Measurements from ENCODE around the gene KLF15. TPM values are rescaled to one million over a fixed set of nuclear protein-coding genes. Genes with fewer than 3 reads are reported as not detected.

Gene KLF15
- total RNA-seq, 1 experiment from 2014 or later: not detected

GRCh38 chr3:126329927-126330725, 27.1 kb downstream of the KLF15 start:
- no peaks in the 10 kb centered on the region for H3K9me2 ChIP-seq (replicated peaks; ENCODE audit: low read length)
- H3K9ac ChIP-seq (ENCODE audit: low read length): no peak overlapping the region
- H3K4me2 ChIP-seq (ENCODE audit: low read length): no peak overlapping the region
- H3K79me2 ChIP-seq (ENCODE audit: low read length): no peaks in the 10 kb centered on the region
- ATAC-seq: no peak
- no peak overlapping the region for H3K4me3 ChIP-seq (ENCODE audit: low read length)
- H2AFZ ChIP-seq (ENCODE audit: low read length): no peak overlapping the region
- no peak overlapping the region for H3K27ac ChIP-seq (ENCODE audit: low read length)
- no peaks in the 10 kb centered on the region for H3K36me3 ChIP-seq (ENCODE audit: low read depth, low read length)
- intact Hi-C loops (cut with micrococcal nuclease): no loop called here
- no TSS peak for BruUV-seq (replicated peaks)
- peaks cover 7% of the 10 kb centered on the region; the same call in 1 of the 2 replicates for H3K27me3 ChIP-seq (ENCODE audit: low read length)
- no peak for DNase-seq
- H3K4me1 ChIP-seq (ENCODE audit: insufficient read depth, low read length): no peaks in the 10 kb centered on the region
- H3K9me3 ChIP-seq (ENCODE audit: low read length): 0 out of 2 replicates have a peak, but pooled peaks cover 5% of the 10 kb centered on the region
- H4K20me1 ChIP-seq (ENCODE audit: low read length): no peaks in the 10 kb centered on the region
- TF ChIP-seq EZH2 (IDR thresholded peaks at IDR 0.05; ENCODE audit: low read length, unreplicated experiment): no peak
- POLR2A ChIA-PET (ENCODE audit: unreplicated experiment): no interaction called here
- CTCF ChIA-PET: no interaction called here
- H3F3A ChIP-seq (ENCODE audit: low read length, unreplicated experiment): no peaks in the 10 kb centered on the region

DNA sequence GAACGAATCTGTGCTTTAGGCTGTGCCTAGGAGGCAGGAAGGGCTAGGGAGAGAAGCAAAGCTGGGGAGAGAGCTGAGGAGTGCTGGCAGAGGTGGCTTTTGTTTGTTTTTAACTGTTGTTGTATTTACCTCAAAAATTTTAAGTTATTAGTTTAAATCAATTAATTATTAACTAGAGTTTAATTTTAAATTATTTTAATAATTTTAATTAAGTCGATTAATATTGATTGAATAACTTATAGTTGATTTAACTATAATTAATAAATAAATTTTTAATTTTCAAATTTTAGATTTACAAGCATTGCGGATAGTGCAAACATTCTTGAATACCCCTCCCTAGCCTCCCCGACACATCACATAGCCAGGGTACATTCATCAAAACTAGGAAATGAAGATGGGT, 30.6 kb downstream of the KLF15 start:
- CTCF ChIA-PET: no interaction called here
- no peak for DNase-seq
- H3K4me2 ChIP-seq (ENCODE audit: low read length): no peak overlapping the region
- H3K36me3 ChIP-seq (ENCODE audit: low read depth, low read length): no peaks in the 10 kb centered on the region
- POLR2A ChIA-PET (ENCODE audit: unreplicated experiment): interaction anchor here (0.6 kb wide), 1 partner anchor 91 kb away, joined by 3 read pairs; no protein-coding TSS in a partner anchor
- H3K27me3 ChIP-seq (ENCODE audit: low read length): peaks cover 7% of the 10 kb centered on the region; the same call in 1 of the 2 replicates
- no peaks in the 10 kb centered on the region for H3K79me2 ChIP-seq (ENCODE audit: low read length)
- no peaks in the 10 kb centered on the region for H3F3A ChIP-seq (ENCODE audit: low read length, unreplicated experiment)
- H3K4me1 ChIP-seq (ENCODE audit: insufficient read depth, low read length): no peaks in the 10 kb centered on the region
- intact Hi-C loops (cut with micrococcal nuclease): no loop called here
- H4K20me1 ChIP-seq (ENCODE audit: low read length): no peaks in the 10 kb centered on the region
- no peak overlapping the region for H3K27ac ChIP-seq (ENCODE audit: low read length)
- no peak for ATAC-seq
- BruUV-seq (replicated peaks): no TSS peak
- no peak overlapping the region for H2AFZ ChIP-seq (ENCODE audit: low read length)
- H3K9me2 ChIP-seq (replicated peaks; ENCODE audit: low read length): no peaks in the 10 kb centered on the region
- no peak overlapping the region for H3K9ac ChIP-seq (ENCODE audit: low read length)
- TF ChIP-seq CTCF (conservative IDR thresholded peaks at IDR 0.05; ENCODE audit: low read depth, low read length): no peak
- TF ChIP-seq EZH2 (IDR thresholded peaks at IDR 0.05; ENCODE audit: low read length, unreplicated experiment): no peak
- TF ChIP-seq EZH2phosphoT487 (IDR thresholded peaks at IDR 0.05; ENCODE audit: borderline replicate concordance, low read length): no peak
- no peak overlapping the region for H3K4me3 ChIP-seq (ENCODE audit: low read length)
- H3K9me3 ChIP-seq (ENCODE audit: low read length): 0 out of 2 replicates have a peak, but pooled peaks cover 5% of the 10 kb centered on the region

GRCh38 chr3:126322181-126322967, 34.8 kb downstream of the KLF15 start:
- H3F3A ChIP-seq (ENCODE audit: low read length, unreplicated experiment): no peaks in the 10 kb centered on the region
- peaks cover 21% of the 10 kb centered on the region for H3K27me3 ChIP-seq (ENCODE audit: low read length)
- no peaks in the 10 kb centered on the region for H3K4me1 ChIP-seq (ENCODE audit: insufficient read depth, low read length)
- no peaks in the 10 kb centered on the region for H3K9me2 ChIP-seq (replicated peaks; ENCODE audit: low read length)
- H3K4me2 ChIP-seq (ENCODE audit: low read length): no peak overlapping the region
- intact Hi-C loops (cut with micrococcal nuclease): no loop called here
- POLR2A ChIA-PET (ENCODE audit: unreplicated experiment): no interaction called here
- H3K4me3 ChIP-seq (ENCODE audit: low read length): no peak overlapping the region
- no peak for ATAC-seq
- H3K27ac ChIP-seq (ENCODE audit: low read length): no peak overlapping the region
- H3K9me3 ChIP-seq (ENCODE audit: low read length): no peaks in the 10 kb centered on the region
- no peak for TF ChIP-seq EZH2 (IDR thresholded peaks at IDR 0.05; ENCODE audit: low read length, unreplicated experiment)
- TF ChIP-seq CTCF (conservative IDR thresholded peaks at IDR 0.05; ENCODE audit: low read depth, low read length): no peak
- no peak for TF ChIP-seq EZH2phosphoT487 (IDR thresholded peaks at IDR 0.05; ENCODE audit: borderline replicate concordance, low read length)
- H4K20me1 ChIP-seq (ENCODE audit: low read length): no peaks in the 10 kb centered on the region
- no peak for DNase-seq
- CTCF ChIA-PET: interaction anchor here (0.6 kb wide), 1 partner anchor 76 kb away, joined by 3 read pairs; no protein-coding TSS in a partner anchor
- no peaks in the 10 kb centered on the region for H3K79me2 ChIP-seq (ENCODE audit: low read length)
- BruUV-seq (replicated peaks): no TSS peak
- H3K9ac ChIP-seq (ENCODE audit: low read length): no peak overlapping the region
- no peaks in the 10 kb centered on the region for H3K36me3 ChIP-seq (ENCODE audit: low read depth, low read length)
- H2AFZ ChIP-seq (ENCODE audit: low read length): no peak overlapping the region

Data from PC-3 (cell line).